ENCODE data around the gene ECSIT. TPM values are rescaled to one million over a fixed set of nuclear protein-coding genes. Genes with fewer than 3 reads are reported as not detected.
"Not testable (repeated sequence)": the region's sequence is repeated elsewhere in the genome, so short reads cannot be mapped to it uniquely, and the experiment has no call there.

Gene ECSIT
- polyA plus RNA-seq (2012; ENCODE audit: missing spikeins), result 14.4 TPM

DNA sequence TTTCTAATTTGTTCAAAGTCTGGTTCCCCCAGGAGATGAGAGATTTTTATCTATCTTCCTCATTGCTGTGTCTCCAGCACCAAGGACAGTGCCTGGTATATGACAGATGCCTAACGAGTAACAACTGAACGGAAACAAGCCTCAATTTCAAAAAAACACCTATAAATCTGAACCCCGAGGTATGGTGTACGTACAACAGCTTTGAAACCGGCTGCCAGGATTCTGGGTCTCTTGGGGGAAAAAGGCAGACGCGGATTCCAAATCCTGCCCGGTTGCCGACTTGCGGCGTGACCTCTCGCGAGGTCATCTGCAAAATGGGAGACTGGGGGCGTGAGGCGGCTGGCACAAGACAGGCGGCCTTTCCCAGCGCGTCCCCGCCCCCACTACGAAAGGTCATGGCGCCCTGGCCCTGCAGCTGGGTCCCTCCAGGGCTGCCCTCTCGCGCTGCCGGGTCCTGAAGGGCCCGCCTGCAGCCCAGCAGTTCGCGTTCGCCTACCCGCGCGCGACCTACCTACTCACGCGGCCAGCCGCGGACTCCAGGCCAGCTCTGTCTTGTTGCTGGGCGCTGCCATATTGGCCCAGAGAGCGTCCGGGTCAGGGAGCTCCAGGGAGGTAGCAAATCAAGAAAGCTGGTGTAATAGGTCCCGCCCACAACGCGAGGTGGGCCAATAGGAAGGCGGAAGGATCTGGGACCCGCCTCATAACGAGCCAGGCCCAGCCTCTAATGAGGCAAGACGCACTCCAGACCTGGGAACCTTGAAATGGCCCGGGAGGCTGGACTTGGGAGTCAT is at the start of gene ECSIT:
Gene ECSIT (minus strand): TSS at position 584 of the 791 bp plus-strand sequence. CDS start 9,964 bp downstream, outside the sequence.
- TF ChIP-seq TAF1 (IDR thresholded peaks at IDR 0.05; ENCODE audit: borderline replicate concordance, low read depth, low read length), result no peak
- peak; percentile 55; the same call in 1 of the 2 replicates for TF ChIP-seq POLR2AphosphoS5 (IDR thresholded peaks at IDR 0.05; ENCODE audit: low read depth, low read length)
- TF ChIP-seq POLR2A (IDR thresholded peaks at IDR 0.05; ENCODE audit: low read depth, low read length), result peak; percentile 74; the same call in 1 of the 2 replicates
- DNase-seq (ENCODE audit: insufficient read length), result peak; percentile 98
- peak; percentile 97 for FAIRE-seq

DNA sequence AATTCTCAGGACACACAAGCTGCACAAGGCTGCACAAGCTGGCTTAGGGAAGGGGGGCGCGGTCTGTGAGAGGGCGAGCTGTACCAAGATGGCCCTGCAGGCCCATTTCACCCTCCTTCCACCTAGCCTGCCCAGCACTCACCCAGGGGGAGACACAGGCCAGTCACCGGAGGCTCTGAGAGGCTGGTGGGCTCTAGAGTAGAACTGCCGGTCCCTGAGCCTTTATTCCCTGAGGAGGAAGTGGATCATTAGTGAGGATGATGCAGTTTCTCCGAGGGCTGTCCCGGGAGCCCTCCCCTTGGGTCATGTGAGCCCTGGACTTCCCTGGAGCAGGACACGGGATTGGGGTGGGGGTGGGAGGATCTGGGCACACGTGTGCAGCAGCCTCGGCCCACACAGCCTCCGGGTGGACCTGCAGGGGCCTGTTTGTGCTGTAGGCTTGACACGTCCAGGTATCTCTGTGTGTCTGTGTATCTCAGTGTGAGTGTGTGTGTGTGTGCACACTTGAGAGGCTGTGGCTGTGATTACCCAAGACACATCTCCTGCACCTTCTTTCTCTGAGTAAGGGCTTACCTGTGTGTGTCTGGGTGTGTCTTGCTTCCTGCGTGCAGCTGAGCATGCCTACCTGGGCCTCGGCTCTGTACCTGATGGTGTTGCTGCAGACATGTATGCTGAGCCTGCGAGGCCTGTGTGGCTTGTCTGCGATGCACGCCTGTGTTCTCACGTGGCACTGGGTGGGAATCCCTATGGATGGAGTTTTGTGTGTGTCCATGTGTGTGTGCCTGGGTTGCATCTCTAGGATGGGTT is 48.7 kb upstream of the ECSIT start, which contains the start of gene ACP5:
Gene ACP5 (minus strand): TSS at position 195 of the 807 bp plus-strand sequence. CDS start 328 bp downstream, outside the sequence.
- FAIRE-seq, result no peak
- TF ChIP-seq POLR2AphosphoS5 (IDR thresholded peaks at IDR 0.05; ENCODE audit: low read depth, low read length) (no peak), POLR2A (IDR thresholded peaks at IDR 0.05; ENCODE audit: low read depth, low read length) (no peak), TAF1 (IDR thresholded peaks at IDR 0.05; ENCODE audit: borderline replicate concordance, low read depth, low read length) (no peak)
- DNase-seq (ENCODE audit: insufficient read length), result no peak

DNA sequence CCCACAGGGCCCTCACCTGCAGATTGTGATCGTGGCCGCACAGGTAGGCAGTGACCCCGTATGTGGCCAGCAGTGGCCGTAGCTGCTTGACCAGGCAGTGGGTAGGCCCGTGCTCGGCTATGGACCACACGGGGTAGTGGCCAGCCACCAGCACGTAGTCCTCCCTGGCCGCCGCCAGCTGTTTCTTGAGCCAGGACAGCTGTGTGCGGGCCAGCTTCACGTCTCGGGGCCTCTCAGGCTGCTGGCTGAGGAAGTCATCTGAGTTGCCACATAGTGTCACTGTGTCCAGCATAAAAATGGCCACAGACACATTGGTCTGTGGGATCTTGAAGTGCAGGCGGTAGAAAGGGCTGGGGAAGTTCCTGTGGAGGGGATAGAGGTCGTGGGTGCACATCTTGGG is 47.3 kb upstream of the ECSIT start:
- TF ChIP-seq TAF1 (IDR thresholded peaks at IDR 0.05; ENCODE audit: borderline replicate concordance, low read depth, low read length) (no peak), POLR2AphosphoS5 (IDR thresholded peaks at IDR 0.05; ENCODE audit: low read depth, low read length) (no peak), POLR2A (IDR thresholded peaks at IDR 0.05; ENCODE audit: low read depth, low read length) (no peak)
- no peak for DNase-seq (ENCODE audit: insufficient read length)
- no peak for FAIRE-seq

DNA sequence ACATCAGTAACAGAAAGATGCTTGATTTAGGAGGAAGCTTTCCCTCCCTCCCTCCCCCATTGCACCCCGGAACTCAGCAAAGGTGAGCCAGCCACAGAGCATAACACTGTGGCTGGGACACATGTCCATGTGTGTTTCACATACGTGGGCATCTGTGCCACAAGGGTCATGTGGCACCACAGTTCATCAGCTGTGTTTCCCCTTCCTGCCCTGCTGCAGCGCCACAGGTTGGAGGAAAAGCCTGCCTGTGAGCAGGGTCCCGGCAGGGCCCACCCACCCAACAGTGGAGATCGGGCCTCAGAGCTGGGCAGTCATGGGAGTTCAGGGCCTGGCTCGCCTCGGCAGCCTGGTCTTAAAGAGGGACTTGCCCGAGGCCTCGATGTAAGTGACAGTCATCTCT is 45.8 kb upstream of the ECSIT start:
- no peak for FAIRE-seq
- TF ChIP-seq TAF1 (IDR thresholded peaks at IDR 0.05; ENCODE audit: borderline replicate concordance, low read depth, low read length), result no peak
- TF ChIP-seq POLR2A (IDR thresholded peaks at IDR 0.05; ENCODE audit: low read depth, low read length), result no peak
- no peak for TF ChIP-seq POLR2AphosphoS5 (IDR thresholded peaks at IDR 0.05; ENCODE audit: low read depth, low read length)
- no peak for DNase-seq (ENCODE audit: insufficient read length)

GRCh38 chr19:11573763-11574162 is 44.8 kb upstream of the ECSIT start:
- DNase-seq (ENCODE audit: insufficient read length); FAIRE-seq: not testable (repeated sequence)

DNA sequence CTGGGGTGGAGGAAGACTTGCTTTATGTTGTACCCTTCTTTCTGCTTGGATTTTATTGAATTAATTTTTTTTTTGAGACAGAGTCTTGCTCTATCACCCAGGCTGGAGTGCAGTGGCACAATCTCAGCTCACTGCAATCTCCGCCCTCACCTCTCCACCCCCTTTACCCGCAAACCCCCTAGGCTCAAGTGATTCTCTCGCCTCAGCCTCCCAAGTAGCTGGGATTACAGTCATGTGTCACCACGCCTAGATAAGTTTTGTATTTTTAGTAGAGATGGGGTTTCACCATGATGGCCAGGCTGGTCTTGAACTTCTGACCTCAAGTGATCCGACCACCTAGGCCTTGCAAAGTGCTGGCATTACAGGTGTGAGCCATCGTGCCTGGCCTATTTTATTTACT is 44.4 kb upstream of the ECSIT start:
- DNase-seq (ENCODE audit: insufficient read length); FAIRE-seq: not testable (repeated sequence)

DNA sequence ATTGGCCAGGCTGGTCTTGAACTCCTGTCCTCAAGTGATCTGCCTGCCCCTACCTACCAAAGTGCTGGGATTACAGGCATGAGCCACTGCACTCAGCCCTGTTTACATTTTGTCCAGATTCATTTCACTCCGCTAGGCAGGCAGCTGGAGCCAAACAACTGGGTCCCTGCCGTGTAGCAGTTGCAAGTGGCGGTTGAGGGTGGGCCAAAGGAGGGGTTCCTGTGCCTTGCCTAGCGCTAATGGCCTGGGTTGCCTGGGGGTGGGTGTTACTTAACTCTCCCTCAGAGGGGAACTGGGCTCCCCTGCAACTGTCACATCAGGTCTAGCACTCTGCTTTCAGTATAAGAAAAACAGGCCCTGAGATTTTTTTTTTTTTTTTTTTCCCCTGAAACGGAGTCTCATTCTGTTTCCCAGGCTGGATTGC is 41.1 kb upstream of the ECSIT start:
- DNase-seq (ENCODE audit: insufficient read length), result peak; percentile 4
- no peak for TF ChIP-seq POLR2AphosphoS5 (IDR thresholded peaks at IDR 0.05; ENCODE audit: low read depth, low read length)
- no peak for TF ChIP-seq POLR2A (IDR thresholded peaks at IDR 0.05; ENCODE audit: low read depth, low read length)
- TF ChIP-seq TAF1 (IDR thresholded peaks at IDR 0.05; ENCODE audit: borderline replicate concordance, low read depth, low read length), result no peak
- no peak for FAIRE-seq

GRCh38 chr19:11566164-11566563 is 37.2 kb upstream of the ECSIT start:
- no peak for DNase-seq (ENCODE audit: insufficient read length)
- no peak for FAIRE-seq
- TF ChIP-seq POLR2A (IDR thresholded peaks at IDR 0.05; ENCODE audit: low read depth, low read length) (no peak), TAF1 (IDR thresholded peaks at IDR 0.05; ENCODE audit: borderline replicate concordance, low read depth, low read length) (no peak), POLR2AphosphoS5 (IDR thresholded peaks at IDR 0.05; ENCODE audit: low read depth, low read length) (no peak)

DNA sequence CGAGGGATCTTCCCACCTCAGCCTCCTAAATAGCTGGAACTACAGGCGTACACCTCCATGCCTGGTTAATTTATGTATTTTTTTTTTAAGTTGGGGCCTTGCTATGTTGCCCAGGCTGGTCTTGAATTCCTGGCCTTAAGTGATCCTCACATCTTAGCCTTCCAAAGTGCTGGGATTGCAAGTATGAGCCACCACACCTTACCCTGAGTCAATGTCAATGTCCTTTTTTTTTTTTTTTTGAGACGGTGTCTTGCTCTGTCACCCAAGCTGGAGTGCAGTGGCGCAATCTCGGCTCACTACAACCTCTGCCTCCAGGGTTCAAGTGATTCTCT is 36.7 kb upstream of the ECSIT start:
- not testable (repeated sequence) for FAIRE-seq; DNase-seq (ENCODE audit: insufficient read length)

- not testable (repeated sequence) for DNase-seq (ENCODE audit: insufficient read length); FAIRE-seq
These were observed 35.3 kb upstream of the ECSIT start for GRCh38 chr19:11564082-11564807.

DNA sequence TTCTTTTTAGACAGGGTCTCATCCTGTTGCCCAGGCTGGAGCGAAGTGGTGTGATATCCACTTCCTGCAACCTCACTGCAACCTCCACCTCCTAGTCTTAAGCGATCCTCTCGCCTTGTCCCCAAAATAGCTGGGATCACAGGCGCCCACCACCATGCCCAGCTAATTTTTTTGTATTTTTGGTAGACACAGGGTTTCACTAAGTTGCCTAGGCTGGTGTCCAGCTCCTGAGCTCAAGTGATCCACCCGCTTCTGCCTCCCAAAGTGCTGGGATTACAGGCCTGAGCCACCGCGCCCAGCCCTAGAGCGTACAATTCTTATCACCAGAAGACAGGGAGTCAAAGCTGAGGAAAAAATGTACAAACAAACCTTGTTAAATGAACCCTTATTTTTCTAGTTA is 34.6 kb upstream of the ECSIT start:
- TF ChIP-seq TAF1 (IDR thresholded peaks at IDR 0.05; ENCODE audit: borderline replicate concordance, low read depth, low read length) (no peak), POLR2A (IDR thresholded peaks at IDR 0.05; ENCODE audit: low read depth, low read length) (no peak), POLR2AphosphoS5 (IDR thresholded peaks at IDR 0.05; ENCODE audit: low read depth, low read length) (no peak)
- DNase-seq (ENCODE audit: insufficient read length) (no peak), FAIRE-seq (no peak)
